ENCODE data around the gene KIF19.

GRCh38 chr17:74297941-74298340, 28.1 kb upstream of the KIF19 start:
- no peak for TF ChIP-seq CTCF (IDR thresholded peaks at IDR 0.05; ENCODE audit: insufficient read depth, low read length)
- no peak for TF ChIP-seq GABPA (IDR thresholded peaks at IDR 0.05; ENCODE audit: low read depth)
- TF ChIP-seq POLR2AphosphoS5 (IDR thresholded peaks at IDR 0.05; ENCODE audit: low read depth) = no peak
